Upper lobe of left lung (tissue), 6 donors: ENCODE results near the gene HCAR1. TPM values are rescaled to one million over a fixed set of nuclear protein-coding genes. Genes with fewer than 3 reads are reported as not detected.
"Not testable (repeated sequence)": the region's sequence is repeated elsewhere in the genome, so short reads cannot be mapped to it uniquely, and the experiment has no call there.

Experiments
- ATAC-seq, 2 donors: fragments of 200-7000 bp; cut with Tn5 transposase; one replicate each; pipeline ENCODE4 v1.9.1; 2022; ENCODE audit warnings: mild to moderate bottlenecking in 2 of 2, moderate library complexity in 2 of 2; ENCODE audit not compliant: low FRiP score in 2 of 2
- DNase-seq, 2 donors: peaks; one replicate each; pipeline ENCODE4 v3.0.0-alpha.2; 2019 to 2020
- H3K27ac ChIP-seq, 4 donors: fragments of 200-600 bp; sonication (generic); one replicate each; pipeline ENCODE4 v1.5.1; 2016 to 2019
- H3K27me3 ChIP-seq, 4 donors: fragments of 200-600 bp; sonication (generic); one replicate each; pipeline ENCODE4 v1.5.1; 2017 to 2019
- H3K36me3 ChIP-seq, 4 donors: fragments of 200-600 bp; sonication (generic); one replicate each; pipeline ENCODE4 v1.5.1; 2016 to 2019
- H3K4me1 ChIP-seq, 4 donors: fragments of 200-600 bp; sonication (generic); one replicate each; pipeline ENCODE4 v1.5.1; 2018 to 2019
- H3K4me3 ChIP-seq, 4 donors: fragments of 200-600 bp; sonication (generic); one replicate each; pipeline ENCODE4 v1.5.1; 2017 to 2019; ENCODE audit warnings: mild to moderate bottlenecking in 2 of 4, moderate library complexity in 1 of 4
- H3K9me3 ChIP-seq, 4 donors: fragments of 200-600 bp; sonication (generic); one replicate each; pipeline ENCODE4 v1.5.1; 2018 to 2019
- EP300 ChIP-seq, 4 donors: sonication (generic); formaldehyde crosslinking; IDR thresholded peaks; one replicate each; pipeline ENCODE4 v1.5.1; 2017; ENCODE audit warnings: antibody characterized with exemption in 4 of 4, control low read depth in 2 of 4
- POLR2A ChIP-seq, 4 donors: fragments of 450-650 bp; IDR thresholded peaks; one replicate each; pipeline ENCODE4 v1.5.1; 2016 to 2017; ENCODE audit warnings: antibody characterized with exemption in 4 of 4, mild to moderate bottlenecking in 2 of 4
- POLR2AphosphoS5 ChIP-seq, 2 donors: sonication (generic); formaldehyde crosslinking; IDR thresholded peaks; one replicate each; pipeline ENCODE4 v1.5.1; 2017; ENCODE audit warnings: antibody characterized with exemption in 2 of 2
- WGBS, 2 donors: methylation state at CpG; one replicate each; pipeline ENCODE4 v1.1.5; 2017 to 2018; 5-methylcytosine and 5-hydroxymethylcytosine counted together
- total RNA-seq, 6 donors: library from RNA; depleted of rRNA in 4 of 6; stranded (reverse); fragments of >200 nt in 4 of 6; gene quantifications; one replicate each; pipeline versions ENCODE4 v1.1.0 to v1.2.1, GENCODE V29; 2016 to 2021
- TF ChIP-seq, protein P1 (sequence below), 6 experiments: fragments of 450-650 bp in 4 of 6; fragments of 200-600 bp in 2 of 6; sonication (generic) in 2 of 6; IDR thresholded peaks; one replicate each; pipeline ENCODE4 v1.5.1; 2016 to 2019; ENCODE audit warnings: antibody characterized with exemption in 6 of 6
- donor health status: DM: no; HTN: no; CAD: no; lungs with moderate emphysema.
- donor health status: DM: no; HTN: yes; CAD: no; lungs with severe emphysema.

The HCAR1 gene
- total RNA-seq, 6 donors from 2014 or later: 0.33 to 6.3 (median 0.71) TPM

DNA sequence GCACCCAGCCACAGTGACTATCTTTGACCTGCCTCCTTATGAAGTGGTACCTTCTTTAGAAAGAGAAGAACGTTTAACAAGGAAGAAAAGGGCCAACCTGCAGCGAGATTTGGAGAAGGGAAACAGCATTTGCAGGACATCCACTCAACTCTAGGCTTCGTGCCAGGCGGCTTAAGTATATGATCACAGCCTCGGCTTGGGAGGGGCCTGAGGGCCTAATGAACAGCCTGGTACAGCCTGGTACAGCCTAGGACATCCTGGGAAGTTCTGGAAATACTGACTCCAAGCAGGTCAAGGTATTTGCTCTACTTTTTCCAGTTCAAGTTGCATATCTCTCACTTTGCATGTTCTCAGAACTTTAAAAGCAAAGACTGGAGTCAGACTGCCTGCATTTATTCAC is 43.6 kb downstream of the HCAR1 start:
- Histone ChIP-seq H3K9me3 (no peaks in the 10 kb centered on the region), H3K4me3 (no peak overlapping the region), H3K27me3 (no peaks in the 10 kb centered on the region), H3K4me1 (peaks cover 0 to 6% (median 0%) of the 10 kb centered on the region in 4 donors), H3K27ac (peak overlapping the region; percentile 2 to 71 (median 50)), H3K36me3 (no peaks in the 10 kb centered on the region)
- DNase-seq (peak in 1 of 2 donors; percentile 92), ATAC-seq (peak; percentile 35 to 77)
- peak in 2 of 4 donors; percentile 41 to 82 for TF ChIP-seq EP300 (IDR thresholded peaks at IDR 0.05)
- TF ChIP-seq POLR2AphosphoS5 (IDR thresholded peaks at IDR 0.05): peak in 1 of 2 donors; percentile 27
- TF ChIP-seq, protein P1, sequence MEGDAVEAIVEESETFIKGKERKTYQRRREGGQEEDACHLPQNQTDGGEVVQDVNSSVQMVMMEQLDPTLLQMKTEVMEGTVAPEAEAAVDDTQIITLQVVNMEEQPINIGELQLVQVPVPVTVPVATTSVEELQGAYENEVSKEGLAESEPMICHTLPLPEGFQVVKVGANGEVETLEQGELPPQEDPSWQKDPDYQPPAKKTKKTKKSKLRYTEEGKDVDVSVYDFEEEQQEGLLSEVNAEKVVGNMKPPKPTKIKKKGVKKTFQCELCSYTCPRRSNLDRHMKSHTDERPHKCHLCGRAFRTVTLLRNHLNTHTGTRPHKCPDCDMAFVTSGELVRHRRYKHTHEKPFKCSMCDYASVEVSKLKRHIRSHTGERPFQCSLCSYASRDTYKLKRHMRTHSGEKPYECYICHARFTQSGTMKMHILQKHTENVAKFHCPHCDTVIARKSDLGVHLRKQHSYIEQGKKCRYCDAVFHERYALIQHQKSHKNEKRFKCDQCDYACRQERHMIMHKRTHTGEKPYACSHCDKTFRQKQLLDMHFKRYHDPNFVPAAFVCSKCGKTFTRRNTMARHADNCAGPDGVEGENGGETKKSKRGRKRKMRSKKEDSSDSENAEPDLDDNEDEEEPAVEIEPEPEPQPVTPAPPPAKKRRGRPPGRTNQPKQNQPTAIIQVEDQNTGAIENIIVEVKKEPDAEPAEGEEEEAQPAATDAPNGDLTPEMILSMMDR (IDR thresholded peaks at IDR 0.05): no peak
- WGBS, 2 donors: 43 to 57% methylated on average over 5 of the region's 5 CpGs

DNA sequence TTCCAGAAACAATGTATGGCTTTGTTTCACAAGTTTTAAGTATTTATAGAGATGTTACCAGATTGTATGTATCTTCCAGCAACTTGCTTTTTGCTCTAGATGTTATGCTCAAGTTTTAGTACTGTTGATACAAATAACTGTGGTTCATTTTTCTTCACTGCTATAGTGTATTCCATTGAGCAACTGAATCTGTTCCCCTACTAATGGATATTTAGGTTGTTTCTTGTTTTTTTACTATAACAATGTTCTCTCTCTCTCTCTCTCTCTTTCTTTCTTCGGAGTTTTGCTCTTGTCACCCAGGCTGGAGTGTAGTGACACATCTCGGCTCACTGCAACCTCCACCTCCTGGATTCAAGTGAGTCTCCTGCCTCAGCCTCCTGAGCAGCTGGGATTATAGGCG is 44.1 kb downstream of the HCAR1 start:
- no peaks in the 10 kb centered on the region for H3K36me3 ChIP-seq
- H3K4me1 ChIP-seq: peaks cover 0 to 6% (median 0%) of the 10 kb centered on the region in 4 donors
- ATAC-seq (no peak), DNase-seq (no peak)
- H3K4me3 ChIP-seq: no peak overlapping the region
- H3K27me3 ChIP-seq: no peaks in the 10 kb centered on the region
- 49 to 84% methylated on average over 3 of the region's 3 CpGs for WGBS, 2 donors
- H3K9me3 ChIP-seq: no peaks in the 10 kb centered on the region
- peak overlapping the region in 3 of 4 donors; percentile 2 to 71 (median 59) for H3K27ac ChIP-seq
- TF ChIP-seq EP300 (IDR thresholded peaks at IDR 0.05) (no peak), POLR2AphosphoS5 (IDR thresholded peaks at IDR 0.05) (no peak), POLR2A (IDR thresholded peaks at IDR 0.05) (no peak)
- TF ChIP-seq, protein P1 (IDR thresholded peaks at IDR 0.05): no peak

DNA sequence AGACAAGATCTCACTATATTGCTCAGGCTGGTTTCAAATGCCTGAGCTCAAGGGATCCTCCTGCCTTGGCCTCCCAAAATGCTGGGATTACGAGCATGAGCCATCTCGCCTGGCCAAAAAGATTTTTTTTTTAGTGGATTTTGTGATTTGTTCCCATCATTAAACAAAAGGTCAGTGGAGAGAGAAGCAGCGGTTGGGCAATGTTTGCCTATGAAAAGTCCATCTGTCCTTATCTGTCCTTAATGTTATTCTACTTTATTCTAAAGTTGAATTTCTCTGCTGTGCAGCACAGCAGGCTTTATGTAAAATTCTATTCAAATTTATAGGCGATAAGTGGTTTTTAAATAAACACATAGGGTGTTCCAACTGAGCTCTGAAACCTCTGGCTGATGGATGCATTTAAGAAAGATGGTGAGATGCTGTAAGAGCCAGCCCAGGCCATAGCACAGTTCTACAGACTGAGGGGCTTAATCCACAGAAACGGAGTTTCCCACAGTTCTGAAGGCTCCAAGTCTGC is 46.3 kb downstream of the HCAR1 start:
- H3K27me3 ChIP-seq: no peaks in the 10 kb centered on the region
- no peak overlapping the region for H3K4me3 ChIP-seq
- ATAC-seq (no peak), DNase-seq (no peak)
- 86 to 90% methylated on average over 5 of the region's 5 CpGs for WGBS, 2 donors
- no peak overlapping the region for H3K27ac ChIP-seq
- H3K36me3 ChIP-seq: no peaks in the 10 kb centered on the region
- no peaks in the 10 kb centered on the region for H3K9me3 ChIP-seq
- no peak for TF ChIP-seq POLR2AphosphoS5 (IDR thresholded peaks at IDR 0.05)
- TF ChIP-seq, protein P1 (IDR thresholded peaks at IDR 0.05): no peak
- TF ChIP-seq EP300 (IDR thresholded peaks at IDR 0.05): no peak
- TF ChIP-seq POLR2A (IDR thresholded peaks at IDR 0.05): no peak
- H3K4me1 ChIP-seq: peaks cover 0 to 8% (median 0%) of the 10 kb centered on the region in 4 donors

DNA sequence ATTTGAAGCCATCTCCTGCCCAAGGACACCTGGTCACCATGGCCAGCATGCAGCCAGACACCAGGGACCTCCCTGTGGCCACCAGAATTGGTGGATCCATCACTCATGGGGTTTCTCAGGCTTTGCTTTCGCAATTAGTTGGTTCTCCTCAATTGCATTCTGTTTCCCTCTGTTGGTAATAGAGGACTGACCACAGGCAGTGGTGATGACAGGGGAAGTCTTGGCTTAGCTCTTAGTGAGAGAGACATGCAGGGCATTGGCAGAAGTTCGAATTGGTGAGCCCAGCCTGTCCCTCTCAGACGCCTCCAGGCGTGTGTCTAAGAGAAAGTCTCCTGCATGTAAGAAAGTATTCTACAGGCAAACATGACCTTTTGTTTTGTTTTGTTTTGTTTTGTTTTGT is 48.8 kb downstream of the HCAR1 start:
- Histone ChIP-seq H3K27me3 (no peaks in the 10 kb centered on the region), H3K4me3 (no peak overlapping the region), H3K27ac (peak overlapping the region in 1 of 4 donors; percentile 9), H3K4me1 (peaks cover 0 to 7% (median 3%) of the 10 kb centered on the region in 4 donors), H3K9me3 (no peaks in the 10 kb centered on the region), H3K36me3 (no peaks in the 10 kb centered on the region)
- 72 to 81% methylated on average over 4 of the region's 4 CpGs for WGBS, 2 donors
- ATAC-seq (peak in 1 of 2 donors; percentile 77), DNase-seq (peak in 1 of 2 donors; percentile 50)
- no peak for TF ChIP-seq POLR2AphosphoS5 (IDR thresholded peaks at IDR 0.05)
- TF ChIP-seq, protein P1 (IDR thresholded peaks at IDR 0.05): no peak
- TF ChIP-seq EP300 (IDR thresholded peaks at IDR 0.05): no peak

DNA sequence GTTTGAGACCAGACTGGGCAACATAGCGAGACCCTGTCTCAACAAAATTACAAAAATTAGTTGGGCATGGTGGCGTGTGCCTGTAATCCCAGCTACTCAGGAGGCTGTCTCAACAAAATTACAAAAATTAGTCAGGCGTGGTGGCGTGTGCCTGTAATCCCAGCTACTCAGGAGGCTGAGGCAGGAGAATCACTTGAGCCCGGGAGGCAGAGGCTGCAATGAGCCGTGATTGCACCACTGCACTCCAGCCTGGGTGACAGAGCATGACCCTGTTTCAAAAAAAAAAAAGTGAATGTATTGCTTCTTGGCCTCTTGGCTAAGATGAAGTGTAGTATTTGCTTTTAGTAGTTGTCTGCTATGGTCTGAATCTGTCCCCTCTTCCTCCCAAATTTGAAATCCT is 49.7 kb downstream of the HCAR1 start:
- not testable (repeated sequence) for H3K4me1 ChIP-seq, H3K27me3 ChIP-seq, ATAC-seq, DNase-seq, H3K4me3 ChIP-seq, H3K36me3 ChIP-seq, H3K9me3 ChIP-seq, H3K27ac ChIP-seq
- WGBS, 2 donors: 73 to 86% methylated on average over 6 of the region's 6 CpGs

DNA sequence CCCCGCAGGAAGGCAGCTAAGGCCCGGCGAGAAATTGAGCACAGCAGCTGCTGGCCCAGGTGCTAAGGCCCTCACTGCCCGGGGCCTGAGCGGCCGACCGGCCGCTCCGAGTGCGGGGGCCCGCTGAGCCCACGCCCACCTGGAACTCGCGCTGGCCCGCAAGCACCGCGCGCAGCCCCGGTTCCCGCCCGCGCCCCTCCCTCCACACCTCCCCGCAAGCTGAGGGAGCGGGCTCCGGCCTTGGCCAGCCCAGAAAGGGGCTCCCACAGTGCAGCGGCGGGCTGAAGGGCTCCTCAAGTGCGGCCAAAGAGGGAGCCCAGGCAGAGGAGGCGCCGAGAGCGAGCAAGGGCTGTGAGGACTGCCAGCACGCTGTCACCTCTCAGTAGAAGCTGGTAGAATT is 53.9 kb downstream of the HCAR1 start:
- H3K27me3 ChIP-seq, H3K9me3 ChIP-seq, H3K4me1 ChIP-seq, H3K36me3 ChIP-seq, ATAC-seq, H3K4me3 ChIP-seq, H3K27ac ChIP-seq: not testable (repeated sequence)
- WGBS, 2 donors: 97 to 100% methylated on average over 6 to 30 of the region's 32 CpGs
- peak in 1 of 2 donors; percentile 69 for DNase-seq
